SU-DHL-6 (cell line): Measurements from ENCODE around the gene SCUBE1.

ENCODE experiments used
- CTCF ChIP-seq: fragments of 200-600 bp; sonication (generic); IDR thresholded peaks from one replicate; pipeline ENCODE4 v1.5.1; 2017; ENCODE audit warnings: antibody characterized with exemption, mild to moderate bottlenecking, low read length, moderate library complexity; ENCODE audit not compliant: insufficient read depth, poor library complexity, severe bottlenecking
- EZH2phosphoT487 ChIP-seq: fragments of 200-600 bp; sonication (generic), shearing (Covaris generic); conservative IDR thresholded peaks from 2 replicates; pipeline ENCODE4 v1.6.1; 2018; ENCODE audit warnings: mild to moderate bottlenecking, antibody characterized with exemption, low read length, moderate library complexity, mixed read lengths

DNA sequence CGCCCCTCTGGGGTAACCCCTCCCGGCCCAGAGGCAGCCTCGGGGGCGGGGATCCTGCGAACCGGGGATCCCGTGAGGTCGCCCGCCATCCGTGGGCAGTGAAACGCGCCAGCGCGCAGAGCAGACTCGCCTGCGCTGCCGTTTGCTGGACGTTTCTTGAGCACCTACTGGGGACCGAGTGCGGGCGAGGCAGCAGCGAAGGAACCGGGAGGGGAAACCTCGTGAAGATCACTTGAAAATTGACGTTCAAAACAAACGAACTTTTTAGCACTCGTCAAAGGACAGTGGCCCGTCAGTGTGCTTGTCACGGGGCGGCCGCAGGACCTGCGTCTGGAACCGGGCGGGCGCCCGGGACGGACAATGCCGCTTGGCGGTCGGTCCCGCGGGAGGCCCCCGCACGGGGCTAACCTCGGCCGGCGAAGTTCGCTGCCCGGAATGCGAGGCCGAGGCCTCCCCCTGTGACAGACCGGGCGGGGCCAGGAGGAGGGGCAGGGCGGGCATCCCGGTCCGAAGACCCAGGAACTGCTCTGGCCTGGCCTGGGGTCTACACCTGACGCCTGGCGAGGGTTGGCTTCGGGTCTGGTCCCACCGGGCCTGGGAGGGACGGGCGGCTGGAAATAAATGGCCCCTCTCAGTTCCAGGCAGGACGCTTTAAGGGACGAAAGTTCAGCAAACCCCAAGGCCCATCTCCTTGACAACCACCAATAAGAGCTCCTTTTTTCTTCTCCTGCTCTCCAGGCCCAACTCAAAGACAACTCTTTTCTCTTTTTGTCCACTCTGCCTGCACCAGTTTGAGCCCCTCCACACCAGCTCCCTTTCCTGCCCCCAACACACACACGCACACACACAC, 723 bp upstream of the SCUBE1 start:
- no peak for TF ChIP-seq CTCF
- TF ChIP-seq EZH2phosphoT487 = no peak
